SK-N-SH treated with all-trans-retinoic acid at 6 μM for 48 hours (cell line): ENCODE results near the gene GPX3.

Source experiments
- ARNTL ChIP-seq: fragments of 450-650 bp; formaldehyde crosslinking; IDR thresholded peaks from 2 replicates; pipeline ENCODE4 v1.5.0; 2020; ENCODE audit warnings: low read depth, mild to moderate bottlenecking, moderate library complexity, borderline replicate concordance
- POU6F1 ChIP-seq: fragments of 250-450 bp; sonication (Bioruptor Pico); IDR thresholded peaks from 2 replicates; pipeline ENCODE4 v1.8.0; 2021; ENCODE audit warnings: low read depth, mild to moderate bottlenecking, moderate library complexity, borderline replicate concordance
- RARB ChIP-seq: fragments of 250-450 bp; sonication (Bioruptor Pico); IDR thresholded peaks from 2 replicates; pipeline ENCODE4 v1.8.0; 2021; ENCODE audit warnings: mild to moderate bottlenecking, moderate library complexity
- ZFP3 ChIP-seq: fragments of 250-450 bp; sonication (Bioruptor Pico); IDR thresholded peaks from 2 replicates; pipeline ENCODE4 v1.5.0; 2020; ENCODE audit warnings: mild to moderate bottlenecking, moderate library complexity
- ZFP30 ChIP-seq: fragments of 450-650 bp; formaldehyde crosslinking; IDR thresholded peaks from 2 replicates; pipeline ENCODE4 v1.5.0; 2022; ENCODE audit warnings: mild to moderate bottlenecking, moderate library complexity
- TF ChIP-seq, protein P1 (sequence below): fragments of 250-450 bp; sonication (Bioruptor Pico); IDR thresholded peaks from 2 replicates; pipeline ENCODE4 v1.8.0; 2020; ENCODE audit warnings: mild to moderate bottlenecking, moderate library complexity, borderline replicate concordance

DNA sequence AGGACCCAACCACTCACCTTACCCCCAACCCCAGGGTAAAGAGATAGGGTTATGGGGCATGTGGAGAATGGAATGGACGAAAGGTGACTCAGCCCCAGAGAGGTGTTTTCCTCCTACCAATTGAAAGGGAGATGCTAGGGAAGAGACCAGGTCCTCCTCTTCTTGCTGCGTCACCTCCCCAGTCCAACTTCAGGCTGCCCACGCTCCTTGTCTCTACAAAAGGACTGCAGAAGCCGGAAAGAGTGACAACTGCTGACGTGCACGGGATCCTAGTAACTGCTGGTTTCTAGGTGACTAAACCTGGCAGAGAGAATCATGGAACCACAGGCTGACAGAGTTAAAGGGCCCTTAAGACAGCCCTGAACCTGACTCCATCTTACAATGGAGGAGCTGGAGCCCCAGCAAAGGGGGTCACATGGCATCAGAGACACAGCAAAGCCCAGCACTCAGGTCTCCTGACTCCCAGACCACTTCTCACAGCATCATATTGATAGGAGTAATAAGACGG is 2.2 kb downstream of the GPX3 start:
- TF ChIP-seq ARNTL (CRISPR knock-in tag), result no peak
- no peak for TF ChIP-seq POU6F1 (CRISPR knock-in tag)
- no peak for TF ChIP-seq ZFP3 (CRISPR knock-in tag)
- TF ChIP-seq, protein P1, sequence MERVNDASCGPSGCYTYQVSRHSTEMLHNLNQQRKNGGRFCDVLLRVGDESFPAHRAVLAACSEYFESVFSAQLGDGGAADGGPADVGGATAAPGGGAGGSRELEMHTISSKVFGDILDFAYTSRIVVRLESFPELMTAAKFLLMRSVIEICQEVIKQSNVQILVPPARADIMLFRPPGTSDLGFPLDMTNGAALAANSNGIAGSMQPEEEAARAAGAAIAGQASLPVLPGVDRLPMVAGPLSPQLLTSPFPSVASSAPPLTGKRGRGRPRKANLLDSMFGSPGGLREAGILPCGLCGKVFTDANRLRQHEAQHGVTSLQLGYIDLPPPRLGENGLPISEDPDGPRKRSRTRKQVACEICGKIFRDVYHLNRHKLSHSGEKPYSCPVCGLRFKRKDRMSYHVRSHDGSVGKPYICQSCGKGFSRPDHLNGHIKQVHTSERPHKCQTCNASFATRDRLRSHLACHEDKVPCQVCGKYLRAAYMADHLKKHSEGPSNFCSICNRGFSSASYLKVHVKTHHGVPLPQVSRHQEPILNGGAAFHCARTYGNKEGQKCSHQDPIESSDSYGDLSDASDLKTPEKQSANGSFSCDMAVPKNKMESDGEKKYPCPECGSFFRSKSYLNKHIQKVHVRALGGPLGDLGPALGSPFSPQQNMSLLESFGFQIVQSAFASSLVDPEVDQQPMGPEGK (CRISPR knock-in tag), result no peak
- no peak for TF ChIP-seq ZFP30 (CRISPR knock-in tag)
- no peak for TF ChIP-seq RARB (CRISPR knock-in tag)
